Measurements from ENCODE around the gene SLC12A6. TPM values are rescaled to one million over a fixed set of nuclear protein-coding genes. Genes with fewer than 3 reads are reported as not detected.

SLC12A6 gene
- total RNA-seq, 1 donor from 2014 or later: 73.4 TPM

GRCh38 chr15:34373951-34374350 lies 36.4 kb upstream of the SLC12A6 start:
- no peak overlapping the region for H3K27ac ChIP-seq
- H3K4me1 ChIP-seq: no peaks in the 10 kb centered on the region
- no peak for TF ChIP-seq CTCF (IDR thresholded peaks at IDR 0.05)
- no peak for TF ChIP-seq POLR2AphosphoS5 (IDR thresholded peaks at IDR 0.05; ENCODE audit: insufficient read depth in 1 of 2, low read depth in 1 of 2)
- no peak for TF ChIP-seq POLR2A (IDR thresholded peaks at IDR 0.05)
- no peaks in the 10 kb centered on the region for H3K36me3 ChIP-seq
- no peak overlapping the region for H3K4me3 ChIP-seq
- H3K27me3 ChIP-seq: no peaks in the 10 kb centered on the region
- intact Hi-C loops (cut with DNase I): no loop called here
- H3K9me3 ChIP-seq: no peaks in the 10 kb centered on the region
- DNase-seq (ENCODE audit: extremely low spot score in 2 of 2): no peak

GRCh38 chr15:34370643-34371042 lies 33.1 kb upstream of the SLC12A6 start:
- H3K9me3 ChIP-seq: no peaks in the 10 kb centered on the region
- no peaks in the 10 kb centered on the region for H3K36me3 ChIP-seq
- no peak overlapping the region for H3K27ac ChIP-seq
- DNase-seq (ENCODE audit: extremely low spot score in 2 of 2): no peak
- H3K4me3 ChIP-seq: no peak overlapping the region
- TF ChIP-seq CTCF (IDR thresholded peaks at IDR 0.05) (no peak), POLR2AphosphoS5 (IDR thresholded peaks at IDR 0.05; ENCODE audit: insufficient read depth in 1 of 2, low read depth in 1 of 2) (no peak), POLR2A (IDR thresholded peaks at IDR 0.05) (no peak)
- intact Hi-C loops (cut with DNase I): no loop called here
- H3K4me1 ChIP-seq: peaks cover 20% of the 10 kb centered on the region
- no peaks in the 10 kb centered on the region for H3K27me3 ChIP-seq

GRCh38 chr15:34370129-34370528 lies 32.5 kb upstream of the SLC12A6 start:
- Histone ChIP-seq H3K4me1 (peaks cover 25% of the 10 kb centered on the region), H3K36me3 (no peaks in the 10 kb centered on the region), H3K9me3 (no peaks in the 10 kb centered on the region), H3K27me3 (no peaks in the 10 kb centered on the region), H3K4me3 (no peak overlapping the region), H3K27ac (no peak overlapping the region)
- DNase-seq (ENCODE audit: extremely low spot score in 2 of 2): no peak
- intact Hi-C loops (cut with DNase I): no loop called here
- no peak for TF ChIP-seq POLR2AphosphoS5 (IDR thresholded peaks at IDR 0.05; ENCODE audit: insufficient read depth in 1 of 2, low read depth in 1 of 2)
- no peak for TF ChIP-seq POLR2A (IDR thresholded peaks at IDR 0.05)
- no peak for TF ChIP-seq CTCF (IDR thresholded peaks at IDR 0.05)

- intact Hi-C loops (cut with DNase I): loop anchor here (2.0 to 10.0 kb wide), 2 partner anchors 25 to 123 kb away; partner anchors contain the start of genes NOP10 and NUTM1
- Histone ChIP-seq H3K4me1 (peaks cover 28% of the 10 kb centered on the region), H3K9me3 (no peaks in the 10 kb centered on the region), H3K4me3 (peak within 1 kb of the TSS; percentile 76 to 91), H3K27ac (peak within 1 kb of the TSS; percentile 99), H3K27me3 (no peaks in the 10 kb centered on the region), H3K36me3 (peaks cover 0 to 6% of the 10 kb centered on the region in 2 donors)
- TF ChIP-seq POLR2AphosphoS5 (IDR thresholded peaks at IDR 0.05; ENCODE audit: insufficient read depth in 1 of 2, low read depth in 1 of 2): peak; percentile 27 to 84
- TF ChIP-seq CTCF (IDR thresholded peaks at IDR 0.05): peak; percentile 65 to 97 (median 93)
- TF ChIP-seq POLR2A (IDR thresholded peaks at IDR 0.05): peak in 1 of 2 donors; percentile 6
- no peak for DNase-seq (ENCODE audit: extremely low spot score in 2 of 2)
These were observed 29.8 kb upstream of the SLC12A6 start, which contains the start of gene LPCAT4 for GRCh38 chr15:34367101-34368081. Gene LPCAT4 (minus strand): TSS chr15:34367196. CDS start chr15:34367100, 96 bp downstream.
